OCI-LY1 (cell line): ENCODE data around the gene ATP11A.

ENCODE experiments used
- H2AFZ ChIP-seq: fragments of 200-600 bp; sonication (generic), shearing (Covaris generic); 2 replicates; pipeline ENCODE4 v1.6.0; 2014; ENCODE audit warnings: antibody characterized with exemption, mild to moderate bottlenecking, low read length
- H3F3A ChIP-seq: fragments of 200-600 bp; sonication (generic), shearing (Covaris generic); 2 replicates; pipeline ENCODE4 v1.6.0; 2014; ENCODE audit warnings: mild to moderate bottlenecking, antibody characterized with exemption, low read length, moderate library complexity; ENCODE audit not compliant: insufficient read depth
- H3K27ac ChIP-seq: fragments of 200-600 bp; sonication (generic); 2 replicates; pipeline ENCODE4 v1.5.1; 2014; ENCODE audit warnings: low read length, mixed run types, mild to moderate bottlenecking, low read depth; ENCODE audit not compliant: poor library complexity, severe bottlenecking
- H3K27me3 ChIP-seq: fragments of 200-600 bp; sonication (generic); 2 replicates; pipeline ENCODE4 v1.6.0; 2014; ENCODE audit warnings: antibody characterized with exemption, mild to moderate bottlenecking, low read length, moderate library complexity; ENCODE audit not compliant: insufficient read depth
- H3K36me3 ChIP-seq: fragments of 200-600 bp; sonication (generic); 2 replicates; pipeline ENCODE4 v1.6.1; 2014; ENCODE audit warnings: mild to moderate bottlenecking, antibody characterized with exemption, low read length, moderate library complexity, mixed read lengths; ENCODE audit not compliant: insufficient read depth
- H3K4me1 ChIP-seq: fragments of 200-600 bp; sonication (generic); 2 replicates; pipeline ENCODE4 v1.5.1; 2014; ENCODE audit warnings: mild to moderate bottlenecking, low read length, moderate library complexity; ENCODE audit not compliant: insufficient read depth, severe bottlenecking
- H3K4me2 ChIP-seq: fragments of 200-600 bp; sonication (generic), shearing (Covaris generic); 2 replicates; pipeline ENCODE4 v1.6.1; 2014; ENCODE audit warnings: low read length
- H3K4me3 ChIP-seq: fragments of 200-600 bp; sonication (generic); 2 replicates; pipeline ENCODE4 v1.5.1; 2014; ENCODE audit warnings: low read length, low read depth, mild to moderate bottlenecking, mixed read lengths; ENCODE audit not compliant: poor library complexity, severe bottlenecking
- H3K79me2 ChIP-seq: fragments of 200-600 bp; shearing (Covaris generic); 2 replicates; pipeline ENCODE4 v1.6.1; 2016; ENCODE audit warnings: mixed run types, low read length, mixed read lengths; ENCODE audit not compliant: insufficient read depth
- H3K9ac ChIP-seq: fragments of 200-600 bp; sonication (generic), shearing (Covaris generic); 2 replicates; pipeline ENCODE4 v1.6.1; 2014; ENCODE audit warnings: mild to moderate bottlenecking, low read length, mixed read lengths
- H3K9me2 ChIP-seq: fragments of 200-600 bp; sonication (generic), shearing (Covaris generic); 2 replicates; pipeline ENCODE4 v1.6.1; 2014; ENCODE audit warnings: low read depth, mild to moderate bottlenecking, low read length, mixed read lengths
- H3K9me3 ChIP-seq: fragments of 200-600 bp; shearing (Covaris generic); 2 replicates; pipeline ENCODE4 v1.6.1; 2014; ENCODE audit warnings: low read length, mixed read lengths
- H4K20me1 ChIP-seq: fragments of 200-600 bp; sonication (generic), shearing (Covaris generic); 2 replicates; pipeline ENCODE4 v1.6.0; 2016; ENCODE audit warnings: mild to moderate bottlenecking, low read length; ENCODE audit not compliant: insufficient read depth
- CTCF ChIP-seq: fragments of 200-600 bp; sonication (generic), shearing (Covaris generic); IDR thresholded peaks from 2 replicates; pipeline ENCODE4 v1.5.1; 2017; ENCODE audit warnings: mild to moderate bottlenecking, antibody characterized with exemption, low read length, moderate library complexity, mixed read lengths
- EZH2 ChIP-seq: fragments of 200-600 bp; sonication (generic), shearing (Covaris generic); IDR thresholded peaks from 2 replicates; pipeline ENCODE4 v1.8.0; 2017; ENCODE audit warnings: borderline replicate concordance, mixed run types, mild to moderate bottlenecking, antibody characterized with exemption, low read length, moderate library complexity, mixed read lengths

The ATP11A gene

GRCh38 chr13:112818698-112819045 is 128.8 kb downstream of the ATP11A start:
- no peak overlapping the region for H3K9ac ChIP-seq
- H3K27ac ChIP-seq, result no peak overlapping the region
- H3K79me2 ChIP-seq, result no peaks in the 10 kb centered on the region
- no peak overlapping the region for H3K4me3 ChIP-seq
- H2AFZ ChIP-seq, result no peak overlapping the region
- TF ChIP-seq EZH2 (no peak), CTCF (no peak)
- H3K4me1 ChIP-seq, result no peaks in the 10 kb centered on the region
- H3K4me2 ChIP-seq, result no peak overlapping the region
- no peaks in the 10 kb centered on the region for H3K9me2 ChIP-seq
- H3K27me3 ChIP-seq, result no peaks in the 10 kb centered on the region
- 0 out of 2 replicates have a peak, but pooled peaks cover under 1% of the 10 kb centered on the region for H3K9me3 ChIP-seq
- H3F3A ChIP-seq, result no peaks in the 10 kb centered on the region
- no peaks in the 10 kb centered on the region for H4K20me1 ChIP-seq
- H3K36me3 ChIP-seq, result peaks cover 36% of the 10 kb centered on the region

GRCh38 chr13:112819111-112819510 is 129.3 kb downstream of the ATP11A start:
- no peak for TF ChIP-seq EZH2
- no peak for TF ChIP-seq CTCF
- Histone ChIP-seq H3K9me2 (no peaks in the 10 kb centered on the region), H3K36me3 (peaks cover 36% of the 10 kb centered on the region), H2AFZ (no peak overlapping the region), H3F3A (no peaks in the 10 kb centered on the region), H3K27me3 (no peaks in the 10 kb centered on the region), H3K79me2 (no peaks in the 10 kb centered on the region), H3K9ac (no peak overlapping the region), H3K4me3 (no peak overlapping the region), H4K20me1 (no peaks in the 10 kb centered on the region), H3K27ac (no peak overlapping the region), H3K4me2 (no peak overlapping the region), H3K4me1 (no peaks in the 10 kb centered on the region), H3K9me3 (no peaks in the 10 kb centered on the region)

GRCh38 chr13:112819816-112820215 is 130.0 kb downstream of the ATP11A start:
- Histone ChIP-seq H3K79me2 (no peaks in the 10 kb centered on the region), H4K20me1 (no peaks in the 10 kb centered on the region), H3K9me2 (no peaks in the 10 kb centered on the region), H3K27ac (no peak overlapping the region), H3K4me1 (no peaks in the 10 kb centered on the region), H3K4me3 (no peak overlapping the region), H3K27me3 (no peaks in the 10 kb centered on the region), H3K36me3 (peaks cover 36% of the 10 kb centered on the region), H3K4me2 (no peak overlapping the region), H2AFZ (no peak overlapping the region), H3K9ac (no peak overlapping the region), H3F3A (no peaks in the 10 kb centered on the region), H3K9me3 (no peaks in the 10 kb centered on the region)
- TF ChIP-seq CTCF, result no peak
- TF ChIP-seq EZH2, result no peak
